ENCODE measurements around the gene HAUS1. TPM values are rescaled to one million over a fixed set of nuclear protein-coding genes. Genes with fewer than 3 reads are reported as not detected.

Gene HAUS1
- total and polyA plus RNA-seq, 8 donors: 4.6 to 10.9 (median 8.3) TPM

GRCh38 chr18:46061387-46061786 lies 42.8 kb upstream of the HAUS1 start:
- Histone ChIP-seq H3K27ac (no peak overlapping the region), H3K4me3 (no peak overlapping the region), H3K27me3 (no peaks in the 10 kb centered on the region), H3K36me3 (no peaks in the 10 kb centered on the region), H3K9me3 (no peaks in the 10 kb centered on the region), H3K4me1 (no peaks in the 10 kb centered on the region)
- no peak for DNase-seq
- WGBS, 2 donors: 55 to 70% methylated on average over 3 of the region's 3 CpGs
- FAIRE-seq: no peak
- TF ChIP-seq, protein P1, sequence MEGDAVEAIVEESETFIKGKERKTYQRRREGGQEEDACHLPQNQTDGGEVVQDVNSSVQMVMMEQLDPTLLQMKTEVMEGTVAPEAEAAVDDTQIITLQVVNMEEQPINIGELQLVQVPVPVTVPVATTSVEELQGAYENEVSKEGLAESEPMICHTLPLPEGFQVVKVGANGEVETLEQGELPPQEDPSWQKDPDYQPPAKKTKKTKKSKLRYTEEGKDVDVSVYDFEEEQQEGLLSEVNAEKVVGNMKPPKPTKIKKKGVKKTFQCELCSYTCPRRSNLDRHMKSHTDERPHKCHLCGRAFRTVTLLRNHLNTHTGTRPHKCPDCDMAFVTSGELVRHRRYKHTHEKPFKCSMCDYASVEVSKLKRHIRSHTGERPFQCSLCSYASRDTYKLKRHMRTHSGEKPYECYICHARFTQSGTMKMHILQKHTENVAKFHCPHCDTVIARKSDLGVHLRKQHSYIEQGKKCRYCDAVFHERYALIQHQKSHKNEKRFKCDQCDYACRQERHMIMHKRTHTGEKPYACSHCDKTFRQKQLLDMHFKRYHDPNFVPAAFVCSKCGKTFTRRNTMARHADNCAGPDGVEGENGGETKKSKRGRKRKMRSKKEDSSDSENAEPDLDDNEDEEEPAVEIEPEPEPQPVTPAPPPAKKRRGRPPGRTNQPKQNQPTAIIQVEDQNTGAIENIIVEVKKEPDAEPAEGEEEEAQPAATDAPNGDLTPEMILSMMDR (IDR thresholded peaks at IDR 0.05): no peak
- intact Hi-C loops (cut with DNase I): no loop called here
- peak; percentile 27 to 53 (median 37) for ATAC-seq

GRCh38 chr18:46061796-46062195 lies 42.4 kb upstream of the HAUS1 start:
- WGBS, 2 donors: 83 to 92% methylated on average over 1 of the region's 1 CpG
- DNase-seq (no peak), ATAC-seq (no peak), FAIRE-seq (no peak)
- H3K27ac ChIP-seq: no peak overlapping the region
- H3K36me3 ChIP-seq: no peaks in the 10 kb centered on the region
- no peaks in the 10 kb centered on the region for H3K27me3 ChIP-seq
- H3K4me1 ChIP-seq: no peaks in the 10 kb centered on the region
- TF ChIP-seq, protein P1 (IDR thresholded peaks at IDR 0.05): no peak
- H3K9me3 ChIP-seq: no peaks in the 10 kb centered on the region
- intact Hi-C loops (cut with DNase I): no loop called here
- H3K4me3 ChIP-seq: no peak overlapping the region

DNA sequence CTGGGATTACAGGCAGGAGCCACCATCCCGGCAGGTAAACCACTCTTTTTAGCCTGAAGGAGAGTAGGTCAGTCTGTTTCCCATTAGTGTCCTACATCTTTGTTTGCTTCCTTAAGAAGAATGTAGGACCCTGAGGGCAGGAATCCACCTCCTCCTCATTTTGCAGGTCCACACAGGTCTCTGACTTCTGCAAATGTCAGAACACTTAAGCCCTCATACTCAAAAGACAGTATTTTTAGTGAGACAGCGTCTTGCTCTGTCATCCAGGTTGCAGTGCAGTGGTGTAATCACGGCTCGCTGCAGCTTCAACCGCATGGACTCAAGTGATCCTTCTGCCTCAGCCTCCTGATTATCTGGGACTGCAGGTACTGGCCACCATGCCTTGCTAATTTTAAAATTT lies 41.4 kb upstream of the HAUS1 start:
- no peak for FAIRE-seq

GRCh38 chr18:46067438-46068007 lies 36.7 kb upstream of the HAUS1 start:
- WGBS, 2 donors: 62 to 77% methylated on average over 5 of the region's 5 CpGs
- intact Hi-C loops (cut with DNase I): no loop called here
- peak in 1 of 6 donors; percentile 44 for DNase-seq

More for the DNA sequence above, 41.4 kb upstream of the HAUS1 start:
- Histone ChIP-seq H3K4me3 (no peak overlapping the region), H3K9me3 (no peaks in the 10 kb centered on the region), H3K27ac (no peak overlapping the region), H3K4me1 (no peaks in the 10 kb centered on the region), H3K27me3 (no peaks in the 10 kb centered on the region), H3K36me3 (no peaks in the 10 kb centered on the region)
- intact Hi-C loops (cut with DNase I): no loop called here
- WGBS, 2 donors: 87 to 90% methylated on average over 5 of the region's 5 CpGs
- ATAC-seq (no peak), DNase-seq (no peak)
- TF ChIP-seq, protein P1 (IDR thresholded peaks at IDR 0.05): no peak

DNA sequence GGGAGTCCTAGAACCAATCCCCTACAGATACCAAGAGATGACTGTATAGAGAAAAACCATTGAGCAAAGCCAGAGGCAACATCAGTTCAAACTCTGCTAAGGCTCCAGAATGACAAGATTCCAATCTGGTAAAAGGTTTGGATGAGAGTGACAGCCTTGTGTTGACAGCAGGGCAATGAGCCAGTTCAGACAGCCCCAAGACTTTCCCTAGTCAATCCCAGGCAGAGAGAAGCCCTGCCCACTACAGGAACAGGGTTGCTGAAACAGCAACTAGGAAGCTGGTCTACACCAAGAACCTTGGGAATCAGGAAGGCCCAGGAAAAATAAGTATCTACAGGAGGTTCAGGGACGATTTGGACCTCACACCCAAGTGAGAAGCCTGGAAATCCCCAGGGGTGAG lies 35.4 kb upstream of the HAUS1 start:
- Histone ChIP-seq H3K9me3 (no peaks in the 10 kb centered on the region), H3K27me3 (no peaks in the 10 kb centered on the region), H3K4me3 (no peak overlapping the region), H3K27ac (peak overlapping the region in 1 of 4 donors; percentile 4), H3K4me1 (peaks cover 0 to 14% (median 0%) of the 10 kb centered on the region in 3 donors), H3K36me3 (no peaks in the 10 kb centered on the region)
- ATAC-seq (peak in 1 of 4 donors; percentile 24), DNase-seq (no peak), FAIRE-seq (no peak)
- intact Hi-C loops (cut with DNase I): no loop called here
- WGBS, 2 donors: 14 to 23% methylated on average over 1 of the region's 1 CpG
- TF ChIP-seq, protein P1 (IDR thresholded peaks at IDR 0.05): no peak

More at GRCh38 chr18:46067438-46068007, 36.7 kb upstream of the HAUS1 start:
- TF ChIP-seq, protein P1 (IDR thresholded peaks at IDR 0.05): no peak
- Histone ChIP-seq H3K27me3 (no peaks in the 10 kb centered on the region), H3K4me1 (peaks cover 0 to 5% (median 0%) of the 10 kb centered on the region in 3 donors), H3K4me3 (no peak overlapping the region), H3K9me3 (no peaks in the 10 kb centered on the region), H3K27ac (no peak overlapping the region), H3K36me3 (no peaks in the 10 kb centered on the region)
- ATAC-seq (peak in 2 of 4 donors; percentile 50 to 58), FAIRE-seq (no peak)

All from pancreas (tissue), 10 donors.